ENCODE measurements around the gene DPF1. TPM values are rescaled to one million over a fixed set of nuclear protein-coding genes. Genes with fewer than 3 reads are reported as not detected.
A peak's percentile ranks its signal among the peaks of the same experiment; 100 is the strongest.

The DPF1 gene
- total RNA-seq, 2 experiments from 2014 or later: not detected

GRCh38 chr19:38268539-38268938 lies 44.5 kb upstream of the DPF1 start:
- Histone ChIP-seq H3K4me3 (ENCODE audit: low read length) (no peak overlapping the region), H3K27ac (ENCODE audit: low read depth in 1 of 2, low read length in 2 of 2) (no peak overlapping the region), H3K27me3 (ENCODE audit: control insufficient read depth in 1 of 2, insufficient read depth in 2 of 2, low read length in 2 of 2) (no peaks in the 10 kb centered on the region), H3K4me1 (ENCODE audit: insufficient read depth, low read length) (peaks cover 23% of the 10 kb centered on the region), H3K36me3 (ENCODE audit: insufficient read depth, low read length) (no peaks in the 10 kb centered on the region), H3K9me3 (ENCODE audit: control insufficient read depth in 1 of 2, insufficient read depth in 1 of 2, low read length in 2 of 2) (no peaks in the 10 kb centered on the region)
- no peak for ATAC-seq (ENCODE audit: poor library complexity)
- Mint-ChIP-seq H3K36me3 (ENCODE audit: low read depth) (peaks cover 5% of the 10 kb centered on the region), H3K4me3 (no peak overlapping the region), H3K9me3 (no peaks in the 10 kb centered on the region), H3K4me1 (ENCODE audit: low read depth) (peaks cover 32% of the 10 kb centered on the region), H3K27ac (no peak overlapping the region), H3K27me3 (no peaks in the 10 kb centered on the region)
- ChIA-PET POLR2A (no interaction called here), CTCF (no interaction called here)
- DNase-seq: peak in 1 of 14 experiments; percentile 27
- intact Hi-C loops (cut with DNase I, micrococcal nuclease): loop anchor here in 1 of 2 experiments (5.0 kb wide), 1 partner anchor 44 kb away; no protein-coding TSS in a partner anchor
- no peak for TF ChIP-seq CTCF (IDR thresholded peaks at IDR 0.05)

- POLR2A ChIA-PET: no interaction called here
- no peak overlapping the region for H3K4me3 ChIP-seq (ENCODE audit: low read length)
Measured at GRCh38 chr19:38267761-38268483, 43.9 kb upstream of the DPF1 start.

GRCh38 chr19:38266981-38267597 lies 43.1 kb upstream of the DPF1 start:
- no peak for ATAC-seq (ENCODE audit: poor library complexity)
- ChIA-PET CTCF (interaction anchor here (1.0 to 1.4 kb wide), 2 partner anchors 23 to 53 kb away, joined by 3 read pairs; no protein-coding TSS in a partner anchor), POLR2A (no interaction called here)

More at GRCh38 chr19:38267761-38268483, 43.9 kb upstream of the DPF1 start:
- Mint-ChIP-seq H3K4me1 (ENCODE audit: low read depth) (peaks cover 31% of the 10 kb centered on the region), H3K36me3 (ENCODE audit: low read depth) (peaks cover 5% of the 10 kb centered on the region), H3K4me3 (no peak overlapping the region), H3K27ac (no peak overlapping the region), H3K27me3 (no peaks in the 10 kb centered on the region), H3K9me3 (no peaks in the 10 kb centered on the region)
- Histone ChIP-seq H3K27ac (ENCODE audit: low read depth in 1 of 2, low read length in 2 of 2) (no peak overlapping the region), H3K27me3 (ENCODE audit: control insufficient read depth in 1 of 2, insufficient read depth in 2 of 2, low read length in 2 of 2) (no peaks in the 10 kb centered on the region), H3K36me3 (ENCODE audit: insufficient read depth, low read length) (no peaks in the 10 kb centered on the region), H3K9me3 (ENCODE audit: control insufficient read depth in 1 of 2, insufficient read depth in 1 of 2, low read length in 2 of 2) (no peaks in the 10 kb centered on the region), H3K4me1 (ENCODE audit: insufficient read depth, low read length) (peaks cover 24% of the 10 kb centered on the region)
- intact Hi-C loops (cut with DNase I, micrococcal nuclease): loop anchor here in 1 of 2 experiments (5.0 kb wide), 1 partner anchor 44 kb away; no protein-coding TSS in a partner anchor
- ATAC-seq (ENCODE audit: poor library complexity): no peak
- DNase-seq: no peak
- CTCF ChIA-PET: interaction anchor here (1.0 kb wide), 1 partner anchor 24 kb away, joined by 3 read pairs; no protein-coding TSS in a partner anchor
- TF ChIP-seq CTCF (IDR thresholded peaks at IDR 0.05): no peak

More at GRCh38 chr19:38266981-38267597, 43.1 kb upstream of the DPF1 start:
- Mint-ChIP-seq H3K27me3 (no peaks in the 10 kb centered on the region), H3K27ac (no peak overlapping the region), H3K36me3 (ENCODE audit: low read depth) (peaks cover 1% of the 10 kb centered on the region), H3K4me1 (ENCODE audit: low read depth) (peaks cover 31% of the 10 kb centered on the region), H3K9me3 (no peaks in the 10 kb centered on the region), H3K4me3 (peak overlapping the region; percentile 27)
- no peak for TF ChIP-seq CTCF (IDR thresholded peaks at IDR 0.05)
- H3K4me3 ChIP-seq (ENCODE audit: low read length): no peak overlapping the region
- intact Hi-C loops (cut with DNase I, micrococcal nuclease): loop anchor here in 1 of 2 experiments (5.0 kb wide), 1 partner anchor 45 kb away; no protein-coding TSS in a partner anchor
- H3K4me1 ChIP-seq (ENCODE audit: insufficient read depth, low read length): peaks cover 24% of the 10 kb centered on the region
- no peaks in the 10 kb centered on the region for H3K36me3 ChIP-seq (ENCODE audit: insufficient read depth, low read length)
- H3K27ac ChIP-seq (ENCODE audit: low read depth in 1 of 2, low read length in 2 of 2): no peak overlapping the region
- no peaks in the 10 kb centered on the region for H3K9me3 ChIP-seq (ENCODE audit: control insufficient read depth in 1 of 2, insufficient read depth in 1 of 2, low read length in 2 of 2)
- no peak for DNase-seq
- no peaks in the 10 kb centered on the region for H3K27me3 ChIP-seq (ENCODE audit: control insufficient read depth in 1 of 2, insufficient read depth in 2 of 2, low read length in 2 of 2)
